GM12873 (cell line): Measurements from ENCODE around the gene HHIPL1.

Experiments used
- CTCF ChIP-seq: IDR thresholded peaks from 2 replicates; pipeline ENCODE4 v1.5.1; 2012; ENCODE audit warnings: low read depth, mild to moderate bottlenecking, moderate library complexity, low read length, control low read depth; ENCODE audit not compliant: insufficient read depth; ENCODE audit errors: missing control alignments

Gene HHIPL1

GRCh38 chr14:99707921-99708320, 63.0 kb downstream of the HHIPL1 start:
- no peak for TF ChIP-seq CTCF

GRCh38 chr14:99708449-99708848, 63.5 kb downstream of the HHIPL1 start:
- TF ChIP-seq CTCF: no peak

GRCh38 chr14:99713972-99714371, 69.0 kb downstream of the HHIPL1 start:
- no peak for TF ChIP-seq CTCF

- TF ChIP-seq CTCF: no peak
These were observed 70.5 kb downstream of the HHIPL1 start for GRCh38 chr14:99715266-99716000.

- no peak for TF ChIP-seq CTCF
These were observed 71.3 kb downstream of the HHIPL1 start for GRCh38 chr14:99716091-99716849.

- TF ChIP-seq CTCF: no peak
These were observed 72.1 kb downstream of the HHIPL1 start for GRCh38 chr14:99716850-99717681.

- no peak for TF ChIP-seq CTCF
These were observed 72.7 kb downstream of the HHIPL1 start for GRCh38 chr14:99717682-99718013.
